Measurements from ENCODE around the gene ZNF784.

Gene ZNF784

DNA sequence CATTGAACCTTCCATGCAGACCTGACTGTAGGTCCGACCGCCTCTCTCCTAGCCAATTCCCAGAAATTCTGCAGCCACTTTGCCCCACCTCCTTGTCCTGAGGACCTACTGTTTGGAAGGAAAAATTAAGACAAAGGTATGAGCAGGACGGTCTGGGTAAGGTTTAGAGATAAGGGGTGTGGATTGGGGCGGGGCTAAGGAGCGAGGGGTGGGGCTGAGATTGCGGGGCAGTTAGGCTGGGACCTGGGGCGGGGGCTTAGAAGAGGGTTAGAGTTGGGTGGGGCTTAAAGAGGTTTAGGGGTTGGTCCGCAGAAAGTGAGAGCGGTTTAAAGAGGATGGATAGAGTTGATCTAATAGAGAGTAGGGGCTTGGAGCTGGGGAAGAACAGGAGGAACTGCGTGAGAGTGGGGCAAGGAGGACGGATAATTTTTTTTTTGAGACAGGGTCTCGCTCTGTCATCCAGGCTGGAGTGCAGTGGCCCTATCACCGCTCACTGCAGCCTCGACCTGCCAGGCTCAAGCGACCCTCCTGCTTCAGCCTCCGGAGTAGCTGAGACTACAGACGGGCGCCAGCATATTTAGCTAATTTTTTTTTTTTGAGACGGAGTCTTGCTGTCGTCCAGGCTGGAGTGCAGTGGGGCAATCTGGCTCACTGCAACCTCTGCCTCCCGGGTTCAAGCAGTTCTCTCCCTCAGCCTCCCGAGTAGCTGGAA, 20.6 kb downstream of the ZNF784 start:
- TF ChIP-seq, protein P1, sequence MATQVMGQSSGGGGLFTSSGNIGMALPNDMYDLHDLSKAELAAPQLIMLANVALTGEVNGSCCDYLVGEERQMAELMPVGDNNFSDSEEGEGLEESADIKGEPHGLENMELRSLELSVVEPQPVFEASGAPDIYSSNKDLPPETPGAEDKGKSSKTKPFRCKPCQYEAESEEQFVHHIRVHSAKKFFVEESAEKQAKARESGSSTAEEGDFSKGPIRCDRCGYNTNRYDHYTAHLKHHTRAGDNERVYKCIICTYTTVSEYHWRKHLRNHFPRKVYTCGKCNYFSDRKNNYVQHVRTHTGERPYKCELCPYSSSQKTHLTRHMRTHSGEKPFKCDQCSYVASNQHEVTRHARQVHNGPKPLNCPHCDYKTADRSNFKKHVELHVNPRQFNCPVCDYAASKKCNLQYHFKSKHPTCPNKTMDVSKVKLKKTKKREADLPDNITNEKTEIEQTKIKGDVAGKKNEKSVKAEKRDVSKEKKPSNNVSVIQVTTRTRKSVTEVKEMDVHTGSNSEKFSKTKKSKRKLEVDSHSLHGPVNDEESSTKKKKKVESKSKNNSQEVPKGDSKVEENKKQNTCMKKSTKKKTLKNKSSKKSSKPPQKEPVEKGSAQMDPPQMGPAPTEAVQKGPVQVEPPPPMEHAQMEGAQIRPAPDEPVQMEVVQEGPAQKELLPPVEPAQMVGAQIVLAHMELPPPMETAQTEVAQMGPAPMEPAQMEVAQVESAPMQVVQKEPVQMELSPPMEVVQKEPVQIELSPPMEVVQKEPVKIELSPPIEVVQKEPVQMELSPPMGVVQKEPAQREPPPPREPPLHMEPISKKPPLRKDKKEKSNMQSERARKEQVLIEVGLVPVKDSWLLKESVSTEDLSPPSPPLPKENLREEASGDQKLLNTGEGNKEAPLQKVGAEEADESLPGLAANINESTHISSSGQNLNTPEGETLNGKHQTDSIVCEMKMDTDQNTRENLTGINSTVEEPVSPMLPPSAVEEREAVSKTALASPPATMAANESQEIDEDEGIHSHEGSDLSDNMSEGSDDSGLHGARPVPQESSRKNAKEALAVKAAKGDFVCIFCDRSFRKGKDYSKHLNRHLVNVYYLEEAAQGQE (IDR thresholded peaks at IDR 0.05; ENCODE audit: insufficient read depth in 1 of 2, low read depth in 2 of 2, low read length in 2 of 2): no peak
- TF ChIP-seq SIN3A (IDR thresholded peaks at IDR 0.05; ENCODE audit: borderline replicate concordance, insufficient read depth, low read length) (no peak), POLR2AphosphoS5 (IDR thresholded peaks at IDR 0.05; ENCODE audit: low read depth, low read length) (no peak), FOXP2 (optimal IDR thresholded peaks at IDR 0.05; ENCODE audit: borderline replicate concordance, extremely low read depth, extremely low read length, insufficient read depth) (no peak), TAF1 (IDR thresholded peaks at IDR 0.05; ENCODE audit: borderline replicate concordance, insufficient read depth, low read length) (no peak)

DNA sequence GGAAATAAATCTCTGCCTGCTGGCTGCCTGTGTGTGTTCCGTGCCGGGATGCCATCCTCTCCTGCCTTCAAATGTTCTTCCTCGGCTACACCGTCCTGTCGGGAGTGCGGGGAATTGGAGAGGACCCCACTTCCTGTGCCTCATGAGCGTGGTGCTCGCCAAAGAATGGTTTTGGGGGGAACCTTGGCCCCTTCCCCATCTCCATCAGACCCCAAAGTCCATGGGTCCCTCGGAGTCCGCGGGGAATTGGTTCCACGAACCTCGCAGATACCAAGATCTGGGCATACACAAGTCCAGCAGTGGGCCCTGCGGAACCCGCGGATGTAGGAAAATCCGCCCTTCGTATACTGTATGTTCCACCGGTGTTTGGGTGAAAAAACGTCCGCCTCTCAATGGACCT, 21.3 kb downstream of the ZNF784 start:
- TF ChIP-seq FOXP2 (optimal IDR thresholded peaks at IDR 0.05; ENCODE audit: borderline replicate concordance, extremely low read depth, extremely low read length, insufficient read depth) (no peak), POLR2AphosphoS5 (IDR thresholded peaks at IDR 0.05; ENCODE audit: low read depth, low read length) (no peak), TAF1 (IDR thresholded peaks at IDR 0.05; ENCODE audit: borderline replicate concordance, insufficient read depth, low read length) (no peak), SIN3A (IDR thresholded peaks at IDR 0.05; ENCODE audit: borderline replicate concordance, insufficient read depth, low read length) (no peak)
- TF ChIP-seq, protein P1 (IDR thresholded peaks at IDR 0.05; ENCODE audit: insufficient read depth in 1 of 2, low read depth in 2 of 2, low read length in 2 of 2): no peak

DNA sequence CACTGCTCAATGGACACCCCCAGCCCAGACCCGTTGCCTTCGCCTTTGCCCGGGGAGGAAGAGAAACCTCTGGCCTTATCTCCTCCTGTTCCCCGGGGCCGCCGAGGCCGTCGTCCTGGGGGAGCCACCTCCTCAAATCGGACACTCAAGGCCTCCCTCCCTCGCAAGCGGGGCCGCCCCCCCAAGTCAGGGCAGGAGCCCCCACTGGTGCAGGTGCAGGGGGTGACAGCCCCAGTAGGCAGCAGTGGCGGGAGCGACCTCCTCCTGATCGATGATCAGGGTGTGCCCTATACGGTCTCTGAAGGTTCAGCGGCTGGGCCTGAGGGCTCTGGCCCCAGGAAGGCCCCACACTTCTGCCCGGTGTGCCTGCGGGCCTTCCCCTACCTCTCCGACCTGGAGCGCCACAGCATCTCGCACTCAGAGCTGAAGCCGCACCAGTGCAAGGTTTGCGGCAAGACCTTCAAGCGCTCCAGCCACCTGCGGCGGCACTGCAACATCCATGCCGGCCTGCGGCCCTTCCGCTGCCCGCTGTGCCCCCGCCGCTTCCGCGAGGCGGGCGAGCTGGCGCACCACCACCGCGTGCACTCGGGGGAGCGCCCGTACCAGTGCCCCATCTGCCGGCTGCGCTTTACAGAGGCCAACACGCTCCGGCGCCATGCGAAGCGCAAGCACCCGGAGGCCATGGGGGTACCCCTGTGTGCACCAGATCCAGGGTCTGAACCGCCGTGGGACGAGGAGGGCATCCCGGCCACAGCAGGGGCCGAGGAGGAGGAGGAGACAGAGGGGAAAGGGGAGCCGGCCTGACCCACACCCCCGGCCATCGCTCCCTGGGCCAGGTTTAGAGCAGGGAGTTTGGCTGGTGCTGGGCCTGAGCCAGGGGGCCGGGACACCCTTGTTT, 22.0 kb downstream of the ZNF784 start:
- no peak for TF ChIP-seq POLR2AphosphoS5 (IDR thresholded peaks at IDR 0.05; ENCODE audit: low read depth, low read length)
- no peak for TF ChIP-seq TAF1 (IDR thresholded peaks at IDR 0.05; ENCODE audit: borderline replicate concordance, insufficient read depth, low read length)
- TF ChIP-seq, protein P1 (IDR thresholded peaks at IDR 0.05; ENCODE audit: insufficient read depth in 1 of 2, low read depth in 2 of 2, low read length in 2 of 2): no peak
- no peak for TF ChIP-seq FOXP2 (optimal IDR thresholded peaks at IDR 0.05; ENCODE audit: borderline replicate concordance, extremely low read depth, extremely low read length, insufficient read depth)
- no peak for TF ChIP-seq SIN3A (IDR thresholded peaks at IDR 0.05; ENCODE audit: borderline replicate concordance, insufficient read depth, low read length)

- TF ChIP-seq, protein P1 (IDR thresholded peaks at IDR 0.05; ENCODE audit: insufficient read depth in 1 of 2, low read depth in 2 of 2, low read length in 2 of 2): no peak
- TF ChIP-seq TAF1 (IDR thresholded peaks at IDR 0.05; ENCODE audit: borderline replicate concordance, insufficient read depth, low read length): no peak
- TF ChIP-seq FOXP2 (optimal IDR thresholded peaks at IDR 0.05; ENCODE audit: borderline replicate concordance, extremely low read depth, extremely low read length, insufficient read depth): no peak
- TF ChIP-seq POLR2AphosphoS5 (IDR thresholded peaks at IDR 0.05; ENCODE audit: low read depth, low read length): no peak
- no peak for TF ChIP-seq SIN3A (IDR thresholded peaks at IDR 0.05; ENCODE audit: borderline replicate concordance, insufficient read depth, low read length)
These were observed 23.3 kb downstream of the ZNF784 start for GRCh38 chr19:55601084-55601483.

Data from PFSK-1 (cell line).